Uterus (tissue), 2 donors: ENCODE measurements around the gene KISS1R.

Source experiments
- POLR2A ChIP-seq, 2 donors: fragments of 450-650 bp; IDR thresholded peaks; one replicate each; pipeline ENCODE4 v1.6.1; 2016; ENCODE audit warnings: antibody characterized with exemption in 2 of 2, mild to moderate bottlenecking in 1 of 2, moderate library complexity in 1 of 2
- TF ChIP-seq, protein P1 (sequence below), 4 experiments: fragments of 200-600 bp in 2 of 4; fragments of 450-650 bp in 2 of 4; sonication (generic) in 2 of 4; IDR thresholded peaks; one replicate each; pipeline ENCODE4 v1.5.1; 2016 to 2019; ENCODE audit warnings: antibody characterized with exemption in 4 of 4, mild to moderate bottlenecking in 2 of 4, moderate library complexity in 1 of 4

DNA sequence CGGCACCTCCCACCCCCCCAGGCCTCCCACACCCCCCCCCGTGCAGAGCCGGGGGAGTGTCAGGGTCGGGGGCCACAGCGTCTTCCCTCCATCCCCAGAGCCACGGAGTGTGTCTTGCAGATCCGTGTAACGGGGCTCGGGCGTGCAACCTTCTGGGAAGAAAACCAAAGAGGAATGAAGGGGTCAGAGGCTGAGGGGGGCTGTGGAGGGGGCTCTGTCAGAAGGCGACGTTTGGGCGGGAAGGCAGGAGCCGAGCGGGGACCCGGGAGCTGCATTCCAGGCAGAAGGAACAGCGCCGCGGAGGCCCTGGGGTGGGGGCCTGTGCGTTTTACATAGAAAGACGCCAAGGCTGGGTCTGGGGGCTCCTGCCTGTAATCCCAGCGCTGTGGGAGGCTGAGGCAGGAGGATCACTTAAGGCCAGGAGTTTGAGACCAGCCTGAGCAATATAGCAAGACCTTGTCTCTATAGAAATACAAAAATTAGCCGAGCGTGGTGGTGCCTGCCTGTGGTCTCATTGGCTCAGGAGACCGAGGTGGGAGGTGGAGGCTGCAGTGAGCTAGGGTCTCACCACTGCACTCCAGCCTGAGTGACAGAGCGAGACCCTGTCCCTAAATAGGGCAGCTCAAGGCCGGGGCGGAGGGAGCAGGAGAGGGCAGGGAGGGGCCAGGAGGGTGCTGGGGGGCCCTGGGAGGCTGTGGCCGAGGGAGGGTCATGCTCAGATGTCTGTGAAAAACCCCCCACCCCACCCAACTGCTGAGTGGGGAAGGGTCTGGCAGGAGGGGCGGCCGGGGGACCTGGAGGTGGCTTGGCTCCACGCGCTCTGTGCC, 36.5 kb downstream of the KISS1R start:
- no peak for TF ChIP-seq POLR2A (IDR thresholded peaks at IDR 0.05)
- TF ChIP-seq, protein P1, sequence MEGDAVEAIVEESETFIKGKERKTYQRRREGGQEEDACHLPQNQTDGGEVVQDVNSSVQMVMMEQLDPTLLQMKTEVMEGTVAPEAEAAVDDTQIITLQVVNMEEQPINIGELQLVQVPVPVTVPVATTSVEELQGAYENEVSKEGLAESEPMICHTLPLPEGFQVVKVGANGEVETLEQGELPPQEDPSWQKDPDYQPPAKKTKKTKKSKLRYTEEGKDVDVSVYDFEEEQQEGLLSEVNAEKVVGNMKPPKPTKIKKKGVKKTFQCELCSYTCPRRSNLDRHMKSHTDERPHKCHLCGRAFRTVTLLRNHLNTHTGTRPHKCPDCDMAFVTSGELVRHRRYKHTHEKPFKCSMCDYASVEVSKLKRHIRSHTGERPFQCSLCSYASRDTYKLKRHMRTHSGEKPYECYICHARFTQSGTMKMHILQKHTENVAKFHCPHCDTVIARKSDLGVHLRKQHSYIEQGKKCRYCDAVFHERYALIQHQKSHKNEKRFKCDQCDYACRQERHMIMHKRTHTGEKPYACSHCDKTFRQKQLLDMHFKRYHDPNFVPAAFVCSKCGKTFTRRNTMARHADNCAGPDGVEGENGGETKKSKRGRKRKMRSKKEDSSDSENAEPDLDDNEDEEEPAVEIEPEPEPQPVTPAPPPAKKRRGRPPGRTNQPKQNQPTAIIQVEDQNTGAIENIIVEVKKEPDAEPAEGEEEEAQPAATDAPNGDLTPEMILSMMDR (IDR thresholded peaks at IDR 0.05) = no peak
